ENCODE measurements around the gene POLR2L. TPM values are rescaled to one million over a fixed set of nuclear protein-coding genes. Genes with fewer than 3 reads are reported as not detected.
A peak's percentile ranks its signal among the peaks of the same experiment; 100 is the strongest.

Gene POLR2L
- total RNA-seq, 1 experiment from 2014 or later: 211 TPM

GRCh38 chr11:796565-797295 is 45.6 kb downstream of the POLR2L start (continued):
- TF ChIP-seq REST (IDR thresholded peaks at IDR 0.05; ENCODE audit: low read depth) (no peak), YY1 (IDR thresholded peaks at IDR 0.05; ENCODE audit: extremely low read depth, insufficient replicate concordance, low read depth, low read length) (no peak), SP1 (IDR thresholded peaks at IDR 0.05; ENCODE audit: low read depth) (no peak), SIN3A (IDR thresholded peaks at IDR 0.05; ENCODE audit: low read depth) (no peak)

DNA sequence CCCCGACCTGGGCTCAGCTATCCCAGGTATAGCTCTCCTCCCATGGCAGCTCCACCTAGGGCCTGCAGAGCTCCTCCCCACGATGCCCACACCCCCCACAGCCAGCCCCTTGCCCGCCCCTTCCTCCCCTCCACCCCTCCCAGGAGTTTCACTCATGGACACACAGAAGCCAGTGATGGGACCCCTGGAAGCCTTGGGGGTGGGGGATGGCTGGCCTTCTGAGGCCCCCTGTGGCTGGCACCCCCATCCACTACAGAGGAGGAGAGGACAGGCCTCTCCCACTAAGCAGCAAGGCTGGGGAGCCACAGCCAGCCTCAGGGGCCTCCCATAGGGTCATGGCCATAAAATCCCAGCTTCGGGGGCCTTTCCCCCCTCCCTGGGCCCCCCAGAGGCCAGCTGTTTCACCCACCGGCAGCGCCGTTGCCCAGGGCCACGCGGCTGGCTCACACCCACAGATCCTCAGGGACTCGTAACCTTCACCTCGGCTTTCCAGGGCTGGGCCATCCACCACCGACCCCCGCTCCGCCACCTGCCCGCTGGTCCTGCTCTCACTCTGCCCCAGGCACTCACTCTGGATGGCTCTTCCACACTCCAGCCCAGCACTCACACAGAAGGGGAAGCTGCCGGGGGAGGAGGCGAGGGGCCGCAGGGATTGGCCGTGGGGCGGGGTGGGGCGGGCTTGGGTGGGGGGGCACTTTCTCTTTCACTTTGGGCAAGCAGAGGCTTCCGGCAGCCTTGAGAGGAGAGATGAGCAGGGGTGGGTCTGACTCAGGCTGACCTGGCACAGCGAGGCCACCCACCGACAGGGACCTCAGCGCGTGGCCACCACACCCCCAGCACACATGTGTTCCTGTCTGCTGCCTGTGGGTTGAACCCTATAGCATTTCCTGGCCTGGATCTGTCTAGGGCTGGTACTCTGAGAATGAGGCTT is 46.4 kb downstream of the POLR2L start:
- BruUV-seq (replicated peaks): no TSS peak
- H3K4me2 ChIP-seq (ENCODE audit: low read length): peak overlapping the region; percentile 97
- H3K27ac ChIP-seq (ENCODE audit: low read depth, low read length): peak overlapping the region; percentile 91
- peaks cover 29% of the 10 kb centered on the region for H3K79me2 ChIP-seq (ENCODE audit: insufficient read depth, low read length)
- ChIA-PET POLR2A (interaction anchor here (0.5 to 2.9 kb wide), 8 partner anchors 10 to 183 kb away, joined by 3 to 25 read pairs (median 6); partner anchors contain the start of gene RPLP2), RAD21 (ENCODE audit: low non-redundant PET in 1 of 2, low total read pairs in 2 of 2, uncharacterized antibody in 2 of 2, unreplicated experiment in 2 of 2) (no interaction called here), CTCF (interaction anchor here (0.6 to 1.7 kb wide), 4 partner anchors 12 to 156 kb away, joined by 3 to 6 read pairs (median 4); no protein-coding TSS in a partner anchor)
- H2AFZ ChIP-seq (ENCODE audit: low read depth, low read length, poor library complexity, severe bottlenecking): no peak overlapping the region
- TF ChIP-seq POLR2A (IDR thresholded peaks at IDR 0.05; ENCODE audit: borderline replicate concordance, extremely low read depth, insufficient read depth, insufficient read length) (peak; percentile 23), FOSL1 (IDR thresholded peaks at IDR 0.05; ENCODE audit: low read depth) (no peak)
- peak overlapping the region; percentile 94 for H3K9ac ChIP-seq (ENCODE audit: low read length)
- H3K4me1 ChIP-seq (ENCODE audit: control insufficient read depth in 1 of 2, insufficient read depth in 2 of 2, low read length in 2 of 2): peaks cover 17 to 46% of the 10 kb centered on the region in 2 experiments
- DNase-seq (ENCODE audit: low read depth, low spot score): no peak
- peak overlapping the region; percentile 86 to 92 for H3K4me3 ChIP-seq (replicated peaks in 1 of 2; ENCODE audit: low read depth in 1 of 2, low read length in 2 of 2)
- peaks cover 0 to 4% of the 10 kb centered on the region in 2 experiments; a peak in 1 of 4 replicates for H3K36me3 ChIP-seq (ENCODE audit: control insufficient read depth in 1 of 2, insufficient read depth in 2 of 2, low read length in 2 of 2)
- no peaks in the 10 kb centered on the region for H4K20me1 ChIP-seq (ENCODE audit: insufficient read depth)
- ATAC-seq: peak; percentile 34
- H3K27me3 ChIP-seq (ENCODE audit: insufficient read depth, low read length): no peaks in the 10 kb centered on the region
- intact Hi-C loops (cut with micrococcal nuclease): loop anchor here (1.0 kb wide), 1 partner anchor 13 kb away; the partner anchor contains the start of gene RPLP2
- H3K9me2 ChIP-seq (ENCODE audit: insufficient read depth): no peaks in the 10 kb centered on the region
- H3K9me3 ChIP-seq (ENCODE audit: control insufficient read depth in 1 of 2, insufficient read depth in 1 of 2, low read depth in 1 of 2, low read length in 2 of 2): no peaks in the 10 kb centered on the region
